K562 (cell line): ENCODE data around the gene SLC6A9. TPM values are rescaled to one million over a fixed set of nuclear protein-coding genes. Genes with fewer than 3 reads are reported as not detected.

Experiments used
- ARID1B ChIP-seq: fragments of 450-650 bp; IDR thresholded peaks from 2 replicates; pipeline ENCODE4 v1.6.1; 2016; ENCODE audit warnings: antibody characterized with exemption, mild to moderate bottlenecking, inconsistent platforms
- CBFA2T2 ChIP-seq: fragments of 450-650 bp; conservative IDR thresholded peaks from 2 replicates; pipeline ENCODE4 v1.6.1; 2017; ENCODE audit warnings: mild to moderate bottlenecking
- DPF2 ChIP-seq: fragments of 450-650 bp; IDR thresholded peaks from 2 replicates; pipeline ENCODE4 v1.6.1; 2016
- ERF ChIP-seq: fragments of 450-650 bp; formaldehyde crosslinking; IDR thresholded peaks from 2 replicates; pipeline ENCODE4 v1.4.0; 2020; ENCODE audit warnings: mild to moderate bottlenecking, mixed read lengths
- HDAC1 ChIP-seq, 2 experiments: fragments of 450-650 bp; IDR thresholded peaks; 2 replicates each; pipeline ENCODE4 v1.6.1; 2016 to 2017; ENCODE audit warnings: inconsistent platforms in 1 of 2, mild to moderate bottlenecking in 1 of 2, moderate library complexity in 1 of 2
- HLTF ChIP-seq: fragments of 450-650 bp; IDR thresholded peaks from 2 replicates; pipeline ENCODE4 v1.6.1; 2016
- NR3C1 ChIP-seq: sonication (generic); formaldehyde crosslinking; IDR thresholded peaks from 2 replicates; pipeline ENCODE4 v1.8.1; 2022; ENCODE audit warnings: missing genetic modification reagents
- OTX1 ChIP-seq: fragments of 450-650 bp; formaldehyde crosslinking; IDR thresholded peaks from 2 replicates; pipeline ENCODE4 v1.4.0; 2022; ENCODE audit warnings: mild to moderate bottlenecking
- PHF21A ChIP-seq: fragments of 450-650 bp; IDR thresholded peaks from 2 replicates; pipeline ENCODE4 v1.6.1; 2017; ENCODE audit warnings: low read depth, borderline replicate concordance
- SMARCE1 ChIP-seq: fragments of 450-650 bp; IDR thresholded peaks from 2 replicates; pipeline ENCODE4 v1.7.1; 2016; ENCODE audit warnings: mild to moderate bottlenecking
- TAL1 ChIP-seq: fragments of 450-650 bp; IDR thresholded peaks from 2 replicates; pipeline ENCODE4 v1.6.1; 2016; ENCODE audit warnings: mild to moderate bottlenecking
- TBP ChIP-seq: optimal IDR thresholded peaks from 2 replicates; pipeline ENCODE3; 2011; ENCODE audit warnings: low read depth, low read length, improper control_type of control experiment
- TRIM24 ChIP-seq, 2 experiments: fragments of 450-650 bp; IDR thresholded peaks; 2 replicates each; pipeline ENCODE4 v1.6.1; 2016
- ZNF583 ChIP-seq: fragments of 250-450 bp; sonication (Bioruptor Pico); IDR thresholded peaks from 2 replicates; pipeline ENCODE4 v1.4.0; 2020
- polyA plus RNA-seq, 8 experiments: library from polyadenylated mRNA; depleted of rRNA in 4 of 8; stranded (reverse) in 5 of 8; unstranded in 3 of 8; fragments of >200 nt; fragmentation: Nextera tagmentation in 2 of 8; fragmentation: Illumina TruSeq in 1 of 8; extraction: Ambion mirVana in 2 of 8; extraction: Trizol in 1 of 8; gene quantifications; 2 replicates each; pipeline versions ENCODE4 v1.2.1 to v1.2.3, GENCODE V29; 2011 to 2014; ENCODE audit warnings: inconsistent platforms in 1 of 8, missing spikeins in 1 of 8
- total RNA-seq, 7 experiments: library from RNA; depleted of rRNA in 6 of 7; stranded (reverse); fragments of >200 nt in 6 of 7; fragmentation: Illumina TruSeq in 2 of 7; extraction: Trizol in 2 of 7; gene quantifications; 2 replicates each; pipeline versions ENCODE4 v1.2.1 to v1.2.3, GENCODE V29; 2011 to 2021; ENCODE audit warnings: low replicate concordance in 1 of 7
- TF ChIP-seq, protein P1 (sequence below): fragments of 450-650 bp; formaldehyde crosslinking; IDR thresholded peaks from 2 replicates; pipeline ENCODE4 v1.4.0; 2022; ENCODE audit warnings: missing genetic modification characterization
- TF ChIP-seq, protein P2 (sequence below), 2 experiments: fragments of 450-650 bp; formaldehyde crosslinking in 1 of 2; IDR thresholded peaks; 2 replicates each; pipeline versions ENCODE4 v1.4.0 to v1.6.1; 2014 to 2020; ENCODE audit warnings: mild to moderate bottlenecking in 2 of 2, borderline replicate concordance in 1 of 2, low read depth in 1 of 2
- TF ChIP-seq, protein P3 (sequence below): fragments of 450-650 bp; IDR thresholded peaks from 2 replicates; pipeline ENCODE4 v1.7.0; 2016; ENCODE audit warnings: borderline replicate concordance
- TF ChIP-seq, protein P4 (sequence below): fragments of 450-650 bp; formaldehyde crosslinking; IDR thresholded peaks from 2 replicates; pipeline ENCODE4 v1.4.0; 2022; ENCODE audit warnings: missing genetic modification characterization

Gene SLC6A9
- total and polyA plus RNA-seq, 9 of the 15 experiments (the other 6 are each of a cell fraction or from before 2014, with no cell fraction given): 0.17 to 18.7 (median 2.9) TPM

DNA sequence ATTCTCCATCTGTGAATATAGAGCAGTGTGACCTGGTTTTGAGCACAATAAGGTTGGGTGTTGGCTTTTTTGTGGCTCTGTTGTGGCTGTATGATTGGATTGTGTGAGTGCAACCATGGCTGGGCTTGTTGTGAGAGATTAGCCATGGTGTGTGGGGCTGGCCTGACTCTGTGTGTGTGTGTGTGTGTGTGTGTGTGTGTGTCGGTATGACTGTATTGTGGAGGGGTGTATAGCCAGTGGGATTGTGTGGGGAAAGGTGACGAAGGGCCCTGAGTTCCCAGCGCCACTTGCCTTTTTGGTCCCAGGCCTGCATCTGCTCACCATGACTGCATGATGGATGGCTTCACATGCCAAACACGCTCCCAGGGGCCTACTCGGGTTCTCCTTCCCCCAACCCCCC lies 5.9 kb upstream of the SLC6A9 start (continued):
- TF ChIP-seq, protein P1, sequence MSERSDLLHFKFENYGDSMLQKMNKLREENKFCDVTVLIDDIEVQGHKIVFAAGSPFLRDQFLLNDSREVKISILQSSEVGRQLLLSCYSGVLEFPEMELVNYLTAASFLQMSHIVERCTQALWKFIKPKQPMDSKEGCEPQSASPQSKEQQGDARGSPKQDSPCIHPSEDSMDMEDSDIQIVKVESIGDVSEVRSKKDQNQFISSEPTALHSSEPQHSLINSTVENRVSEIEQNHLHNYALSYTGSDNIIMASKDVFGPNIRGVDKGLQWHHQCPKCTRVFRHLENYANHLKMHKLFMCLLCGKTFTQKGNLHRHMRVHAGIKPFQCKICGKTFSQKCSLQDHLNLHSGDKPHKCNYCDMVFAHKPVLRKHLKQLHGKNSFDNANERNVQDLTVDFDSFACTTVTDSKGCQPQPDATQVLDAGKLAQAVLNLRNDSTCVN (CRISPR knock-in tag): peak; percentile 77; the same call in 1 of the 2 replicates
- TF ChIP-seq ZNF583 (CRISPR knock-in tag) (0 out of 2 replicates have a peak, but pooled peaks have one; percentile 52), HLTF (peak; percentile 75), PHF21A (peak; percentile 30; the same call in 1 of the 2 replicates), ARID1B (peak; percentile 63), SMARCE1 (peak; percentile 17; the same call in 1 of the 2 replicates), TBP (peak; percentile 15), OTX1 (CRISPR knock-in tag) (peak; percentile 91), TAL1 (peak; percentile 34; the same call in 1 of the 2 replicates), CBFA2T2 (peak; percentile 53; the same call in 1 of the 2 replicates), NR3C1 (CRISPR knock-in tag) (peak; percentile 51; the same call in 1 of the 2 replicates), HDAC1 (IDR thresholded peaks at IDR 0.05) (peak in 1 of 2 experiments; percentile 62; a peak in 1 of 4 replicates), ERF (CRISPR knock-in tag) (no peak), TRIM24 (IDR thresholded peaks at IDR 0.05) (0 out of 4 replicates have a peak, but pooled peaks of 1 of the 2 experiments have one; percentile 12), DPF2 (peak; percentile 51)
- TF ChIP-seq, protein P2, sequence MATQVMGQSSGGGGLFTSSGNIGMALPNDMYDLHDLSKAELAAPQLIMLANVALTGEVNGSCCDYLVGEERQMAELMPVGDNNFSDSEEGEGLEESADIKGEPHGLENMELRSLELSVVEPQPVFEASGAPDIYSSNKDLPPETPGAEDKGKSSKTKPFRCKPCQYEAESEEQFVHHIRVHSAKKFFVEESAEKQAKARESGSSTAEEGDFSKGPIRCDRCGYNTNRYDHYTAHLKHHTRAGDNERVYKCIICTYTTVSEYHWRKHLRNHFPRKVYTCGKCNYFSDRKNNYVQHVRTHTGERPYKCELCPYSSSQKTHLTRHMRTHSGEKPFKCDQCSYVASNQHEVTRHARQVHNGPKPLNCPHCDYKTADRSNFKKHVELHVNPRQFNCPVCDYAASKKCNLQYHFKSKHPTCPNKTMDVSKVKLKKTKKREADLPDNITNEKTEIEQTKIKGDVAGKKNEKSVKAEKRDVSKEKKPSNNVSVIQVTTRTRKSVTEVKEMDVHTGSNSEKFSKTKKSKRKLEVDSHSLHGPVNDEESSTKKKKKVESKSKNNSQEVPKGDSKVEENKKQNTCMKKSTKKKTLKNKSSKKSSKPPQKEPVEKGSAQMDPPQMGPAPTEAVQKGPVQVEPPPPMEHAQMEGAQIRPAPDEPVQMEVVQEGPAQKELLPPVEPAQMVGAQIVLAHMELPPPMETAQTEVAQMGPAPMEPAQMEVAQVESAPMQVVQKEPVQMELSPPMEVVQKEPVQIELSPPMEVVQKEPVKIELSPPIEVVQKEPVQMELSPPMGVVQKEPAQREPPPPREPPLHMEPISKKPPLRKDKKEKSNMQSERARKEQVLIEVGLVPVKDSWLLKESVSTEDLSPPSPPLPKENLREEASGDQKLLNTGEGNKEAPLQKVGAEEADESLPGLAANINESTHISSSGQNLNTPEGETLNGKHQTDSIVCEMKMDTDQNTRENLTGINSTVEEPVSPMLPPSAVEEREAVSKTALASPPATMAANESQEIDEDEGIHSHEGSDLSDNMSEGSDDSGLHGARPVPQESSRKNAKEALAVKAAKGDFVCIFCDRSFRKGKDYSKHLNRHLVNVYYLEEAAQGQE (IDR thresholded peaks at IDR 0.05; ENCODE audit: borderline replicate concordance): no peak
- TF ChIP-seq, protein P2 (CRISPR knock-in tag; IDR thresholded peaks at IDR 0.05; ENCODE audit: low read depth): no peak
- TF ChIP-seq, protein P3, sequence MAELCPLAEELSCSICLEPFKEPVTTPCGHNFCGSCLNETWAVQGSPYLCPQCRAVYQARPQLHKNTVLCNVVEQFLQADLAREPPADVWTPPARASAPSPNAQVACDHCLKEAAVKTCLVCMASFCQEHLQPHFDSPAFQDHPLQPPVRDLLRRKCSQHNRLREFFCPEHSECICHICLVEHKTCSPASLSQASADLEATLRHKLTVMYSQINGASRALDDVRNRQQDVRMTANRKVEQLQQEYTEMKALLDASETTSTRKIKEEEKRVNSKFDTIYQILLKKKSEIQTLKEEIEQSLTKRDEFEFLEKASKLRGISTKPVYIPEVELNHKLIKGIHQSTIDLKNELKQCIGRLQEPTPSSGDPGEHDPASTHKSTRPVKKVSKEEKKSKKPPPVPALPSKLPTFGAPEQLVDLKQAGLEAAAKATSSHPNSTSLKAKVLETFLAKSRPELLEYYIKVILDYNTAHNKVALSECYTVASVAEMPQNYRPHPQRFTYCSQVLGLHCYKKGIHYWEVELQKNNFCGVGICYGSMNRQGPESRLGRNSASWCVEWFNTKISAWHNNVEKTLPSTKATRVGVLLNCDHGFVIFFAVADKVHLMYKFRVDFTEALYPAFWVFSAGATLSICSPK: peak; percentile 91; the same call in 1 of the 2 replicates
- TF ChIP-seq, protein P4, sequence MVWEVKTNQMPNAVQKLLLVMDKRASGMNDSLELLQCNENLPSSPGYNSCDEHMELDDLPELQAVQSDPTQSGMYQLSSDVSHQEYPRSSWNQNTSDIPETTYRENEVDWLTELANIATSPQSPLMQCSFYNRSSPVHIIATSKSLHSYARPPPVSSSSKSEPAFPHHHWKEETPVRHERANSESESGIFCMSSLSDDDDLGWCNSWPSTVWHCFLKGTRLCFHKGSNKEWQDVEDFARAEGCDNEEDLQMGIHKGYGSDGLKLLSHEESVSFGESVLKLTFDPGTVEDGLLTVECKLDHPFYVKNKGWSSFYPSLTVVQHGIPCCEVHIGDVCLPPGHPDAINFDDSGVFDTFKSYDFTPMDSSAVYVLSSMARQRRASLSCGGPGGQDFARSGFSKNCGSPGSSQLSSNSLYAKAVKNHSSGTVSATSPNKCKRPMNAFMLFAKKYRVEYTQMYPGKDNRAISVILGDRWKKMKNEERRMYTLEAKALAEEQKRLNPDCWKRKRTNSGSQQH (CRISPR knock-in tag): peak; percentile 90; the same call in 1 of the 2 replicates
